HUES48 (cell line): ENCODE measurements around the gene CLIC6.
"Not testable (repeated sequence)": the region's sequence is repeated elsewhere in the genome, so short reads cannot be mapped to it uniquely, and the experiment has no call there.

ENCODE experiments used
- H3K27ac ChIP-seq: one replicate; pipeline ENCODE4 v1.7.0; 2013; ENCODE audit warnings: low read depth, low read length, inconsistent platforms
- H3K27me3 ChIP-seq: 2 replicates; pipeline ENCODE4 v1.6.1; 2013; ENCODE audit warnings: mild to moderate bottlenecking, low read length; ENCODE audit not compliant: control insufficient read depth, insufficient read depth
- H3K36me3 ChIP-seq: 2 replicates; pipeline ENCODE4 v1.6.1; 2013; ENCODE audit warnings: low read length; ENCODE audit not compliant: control insufficient read depth, insufficient read depth
- H3K4me1 ChIP-seq: 2 replicates; pipeline ENCODE4 v1.6.1; 2013; ENCODE audit warnings: mild to moderate bottlenecking, low read length; ENCODE audit not compliant: control insufficient read depth, insufficient read depth
- H3K4me3 ChIP-seq: 2 replicates; pipeline ENCODE4 v1.5.1; 2013; ENCODE audit warnings: mild to moderate bottlenecking, low read depth, low read length
- H3K9ac ChIP-seq: 2 replicates; pipeline ENCODE4 v1.6.1; 2013; ENCODE audit warnings: mild to moderate bottlenecking, low read depth, low read length, moderate library complexity
- H3K9me3 ChIP-seq: 2 replicates; pipeline ENCODE4 v1.6.1; 2013; ENCODE audit warnings: low read length; ENCODE audit not compliant: control insufficient read depth, insufficient read depth

CLIC6 gene

GRCh38 chr21:34704119-34704518 is 35.3 kb downstream of the CLIC6 start:
- H3K4me3 ChIP-seq, result no peak overlapping the region
- peaks cover 4% of the 10 kb centered on the region; the same call in 1 of the 2 replicates for H3K4me1 ChIP-seq
- no peak overlapping the region for H3K27ac ChIP-seq
- H3K9me3 ChIP-seq, result no peaks in the 10 kb centered on the region
- H3K36me3 ChIP-seq, result no peaks in the 10 kb centered on the region
- no peak overlapping the region for H3K9ac ChIP-seq
- H3K27me3 ChIP-seq, result no peaks in the 10 kb centered on the region

GRCh38 chr21:34705011-34705410 is 36.2 kb downstream of the CLIC6 start:
- no peaks in the 10 kb centered on the region for H3K27me3 ChIP-seq
- no peaks in the 10 kb centered on the region for H3K9me3 ChIP-seq
- H3K4me3 ChIP-seq, result no peak overlapping the region
- no peaks in the 10 kb centered on the region for H3K36me3 ChIP-seq
- H3K9ac ChIP-seq, result no peak overlapping the region
- peaks cover 4% of the 10 kb centered on the region; the same call in 1 of the 2 replicates for H3K4me1 ChIP-seq
- H3K27ac ChIP-seq, result no peak overlapping the region

- Histone ChIP-seq H3K27ac (no peak overlapping the region), H3K9ac (no peak overlapping the region), H3K36me3 (no peaks in the 10 kb centered on the region), H3K9me3 (no peaks in the 10 kb centered on the region), H3K27me3 (no peaks in the 10 kb centered on the region), H3K4me3 (no peak overlapping the region), H3K4me1 (peaks cover 4% of the 10 kb centered on the region; the same call in 1 of the 2 replicates)
Observed at GRCh38 chr21:34706337-34706736, 37.5 kb downstream of the CLIC6 start.

GRCh38 chr21:34707876-34708325 is 39.1 kb downstream of the CLIC6 start:
- Histone ChIP-seq H3K27me3 (no peaks in the 10 kb centered on the region), H3K27ac (no peak overlapping the region), H3K36me3 (no peaks in the 10 kb centered on the region), H3K4me1 (peaks cover 4% of the 10 kb centered on the region; the same call in 1 of the 2 replicates), H3K9ac (no peak overlapping the region), H3K9me3 (no peaks in the 10 kb centered on the region), H3K4me3 (no peak overlapping the region)

GRCh38 chr21:34713621-34714020 is 44.8 kb downstream of the CLIC6 start:
- no peak overlapping the region for H3K27ac ChIP-seq
- no peaks in the 10 kb centered on the region for H3K9me3 ChIP-seq
- no peak overlapping the region for H3K9ac ChIP-seq
- no peak overlapping the region for H3K4me3 ChIP-seq
- H3K4me1 ChIP-seq, result no peaks in the 10 kb centered on the region
- H3K27me3 ChIP-seq, result no peaks in the 10 kb centered on the region
- no peaks in the 10 kb centered on the region for H3K36me3 ChIP-seq

- Histone ChIP-seq H3K9ac (no peak overlapping the region), H3K27me3 (no peaks in the 10 kb centered on the region), H3K9me3 (no peaks in the 10 kb centered on the region), H3K4me3 (no peak overlapping the region), H3K4me1 (no peaks in the 10 kb centered on the region), H3K36me3 (no peaks in the 10 kb centered on the region), H3K27ac (no peak overlapping the region)
Observed at GRCh38 chr21:34715518-34715917, 46.7 kb downstream of the CLIC6 start.

- Histone ChIP-seq H3K27ac (no peak overlapping the region), H3K4me3 (no peak overlapping the region), H3K4me1 (no peaks in the 10 kb centered on the region)
Observed at GRCh38 chr21:34715985-34716596, 47.3 kb downstream of the CLIC6 start.

GRCh38 chr21:34718529-34718928 is 49.7 kb downstream of the CLIC6 start:
- not testable (repeated sequence) for H3K4me1 ChIP-seq, H3K27ac ChIP-seq, H3K4me3 ChIP-seq, H3K9ac ChIP-seq, H3K9me3 ChIP-seq, H3K27me3 ChIP-seq, H3K36me3 ChIP-seq

More at GRCh38 chr21:34715985-34716596, 47.3 kb downstream of the CLIC6 start:
- H3K9ac ChIP-seq, result no peak overlapping the region
- H3K27me3 ChIP-seq, result no peaks in the 10 kb centered on the region
- H3K36me3 ChIP-seq, result no peaks in the 10 kb centered on the region
- no peaks in the 10 kb centered on the region for H3K9me3 ChIP-seq

GRCh38 chr21:34722684-34723300 is 54.0 kb downstream of the CLIC6 start:
- Histone ChIP-seq H3K4me3 (no peak overlapping the region), H3K9me3 (no peaks in the 10 kb centered on the region), H3K27ac (no peak overlapping the region), H3K4me1 (no peaks in the 10 kb centered on the region), H3K9ac (no peak overlapping the region), H3K36me3 (no peaks in the 10 kb centered on the region), H3K27me3 (no peaks in the 10 kb centered on the region)

- no peak overlapping the region for H3K9ac ChIP-seq
- H3K27me3 ChIP-seq, result no peaks in the 10 kb centered on the region
- H3K9me3 ChIP-seq, result no peaks in the 10 kb centered on the region
- no peak overlapping the region for H3K4me3 ChIP-seq
- H3K27ac ChIP-seq, result no peak overlapping the region
- no peaks in the 10 kb centered on the region for H3K36me3 ChIP-seq
- H3K4me1 ChIP-seq, result no peaks in the 10 kb centered on the region
Observed at GRCh38 chr21:34724131-34724856, 55.5 kb downstream of the CLIC6 start.

- no peaks in the 10 kb centered on the region for H3K9me3 ChIP-seq
Observed at GRCh38 chr21:34724857-34725195, 56.0 kb downstream of the CLIC6 start.

More at GRCh38 chr21:34724857-34725195, 56.0 kb downstream of the CLIC6 start:
- Histone ChIP-seq H3K9ac (no peak overlapping the region), H3K4me1 (no peaks in the 10 kb centered on the region), H3K4me3 (no peak overlapping the region), H3K27ac (no peak overlapping the region), H3K27me3 (no peaks in the 10 kb centered on the region), H3K36me3 (no peaks in the 10 kb centered on the region)
